Cardiac muscle cell (in vitro differentiated cells and primary cell): ENCODE data around the gene CD247. TPM values are rescaled to one million over a fixed set of nuclear protein-coding genes. Genes with fewer than 3 reads are reported as not detected.

ENCODE experiments used
- DNase-seq, 2 donors: peaks; one replicate each; pipeline versions ENCODE4 v3.0.0 to v3.0.0-alpha.2; 2010 to 2017; ENCODE audit warnings: low read depth in 1 of 2, low spot score in 1 of 2
- H3K27ac ChIP-seq: fragments of 200-600 bp; sonication (generic); 2 replicates; pipeline ENCODE4 v1.5.1; 2016
- H3K27me3 ChIP-seq: fragments of 200-600 bp; sonication (generic); 2 replicates; pipeline ENCODE4 v1.6.0; 2016; ENCODE audit warnings: control low read depth
- H3K36me3 ChIP-seq: fragments of 200-600 bp; sonication (generic); 2 replicates; pipeline ENCODE4 v1.5.1; 2016; ENCODE audit warnings: control low read depth
- H3K4me1 ChIP-seq: fragments of 200-600 bp; sonication (generic); 2 replicates; pipeline ENCODE4 v1.8.1; 2017; ENCODE audit warnings: low read depth, mild to moderate bottlenecking, mixed run types
- H3K4me3 ChIP-seq: fragments of 200-600 bp; sonication (generic); 2 replicates; pipeline ENCODE4 v1.5.1; 2016; ENCODE audit warnings: mild to moderate bottlenecking
- H3K9me3 ChIP-seq: fragments of 200-600 bp; sonication (generic); 2 replicates; pipeline ENCODE4 v1.5.1; 2017; ENCODE audit warnings: low read depth, mild to moderate bottlenecking, control low read depth
- CTCF ChIP-seq: IDR thresholded peaks from 2 replicates; pipeline ENCODE4 v1.5.1; 2012; ENCODE audit warnings: low read depth, mild to moderate bottlenecking, low read length
- polyA plus RNA-seq: library from polyadenylated mRNA; unstranded; fragments of >200 nt; fragmentation: Nextera tagmentation; extraction: Ambion mirVana; gene quantifications from 2 replicates; pipeline ENCODE4 v1.2.1, GENCODE V29; 2016
- total RNA-seq: library from RNA; depleted of rRNA; stranded (reverse); fragments of >200 nt; gene quantifications from 2 replicates; pipeline ENCODE4 v1.2.3, GENCODE V29; 2016

The CD247 gene
- total and polyA plus RNA-seq, 2 experiments from 2014 or later, result 0.80 TPM; not detected in 1

- peak overlapping the region; percentile 72 for H3K4me3 ChIP-seq
- no peaks in the 10 kb centered on the region for H3K27me3 ChIP-seq
- no peak for TF ChIP-seq CTCF
- H3K9me3 ChIP-seq, result no peaks in the 10 kb centered on the region
- no peaks in the 10 kb centered on the region for H3K36me3 ChIP-seq
- H3K4me1 ChIP-seq, result peaks cover 26% of the 10 kb centered on the region
- DNase-seq, result peak in 1 of 2 donors; percentile 18
- H3K27ac ChIP-seq, result peak overlapping the region; percentile 73
These were observed 35.9 kb upstream of the CD247 start for GRCh38 chr1:167554028-167554779.

GRCh38 chr1:167553136-167554027 lies 35.1 kb upstream of the CD247 start, which contains the start of gene CREG1:
CREG1 (minus strand) TSS chr1:167553762.
- peak within 1 kb of the TSS; percentile 72 for H3K4me3 ChIP-seq
- H3K27me3 ChIP-seq, result no peaks in the 10 kb centered on the region
- H3K27ac ChIP-seq, result peak within 1 kb of the TSS; percentile 84
- TF ChIP-seq CTCF, result no peak
- peaks cover 26% of the 10 kb centered on the region for H3K4me1 ChIP-seq
- H3K9me3 ChIP-seq, result no peaks in the 10 kb centered on the region
- no peaks in the 10 kb centered on the region for H3K36me3 ChIP-seq
- DNase-seq, result peak; percentile 96

GRCh38 chr1:167551362-167551761 lies 33.0 kb upstream of the CD247 start:
- H3K36me3 ChIP-seq, result peaks cover 11% of the 10 kb centered on the region
- no peaks in the 10 kb centered on the region for H3K9me3 ChIP-seq
- no peak for DNase-seq
- no peaks in the 10 kb centered on the region for H3K27me3 ChIP-seq
- peaks cover 26% of the 10 kb centered on the region for H3K4me1 ChIP-seq
- no peak for TF ChIP-seq CTCF
- H3K27ac ChIP-seq, result no peak overlapping the region
- H3K4me3 ChIP-seq, result no peak overlapping the region

- no peak for TF ChIP-seq CTCF
- DNase-seq, result peak in 1 of 2 donors; percentile 92
- peaks cover 29% of the 10 kb centered on the region for H3K36me3 ChIP-seq
- H3K27me3 ChIP-seq, result no peaks in the 10 kb centered on the region
- no peak overlapping the region for H3K27ac ChIP-seq
- H3K9me3 ChIP-seq, result no peaks in the 10 kb centered on the region
- peaks cover 26% of the 10 kb centered on the region for H3K4me1 ChIP-seq
- H3K4me3 ChIP-seq, result no peak overlapping the region
These were observed 30.0 kb upstream of the CD247 start for GRCh38 chr1:167548059-167548932.

GRCh38 chr1:167546935-167547334 lies 28.6 kb upstream of the CD247 start:
- TF ChIP-seq CTCF, result no peak
- no peak overlapping the region for H3K27ac ChIP-seq
- peaks cover 28% of the 10 kb centered on the region for H3K4me1 ChIP-seq
- no peaks in the 10 kb centered on the region for H3K27me3 ChIP-seq
- H3K36me3 ChIP-seq, result peaks cover 29% of the 10 kb centered on the region
- no peak overlapping the region for H3K4me3 ChIP-seq
- DNase-seq, result no peak
- no peaks in the 10 kb centered on the region for H3K9me3 ChIP-seq
